Liver (tissue), 3 donors: ENCODE measurements around the gene TNFAIP6.

Experiments
- CTCF ChIP-seq: fragments of 150-350 bp; IDR thresholded peaks from 2 replicates; pipeline ENCODE4 v1.5.1; 2017; ENCODE audit warnings: improper control_type of control experiment, low read depth, low read length; ENCODE audit not compliant: missing input control
- EGR1 ChIP-seq, 2 donors: IDR thresholded peaks; 2 replicates each; pipeline ENCODE4 v1.6.1; 2016 to 2018; ENCODE audit warnings: antibody characterized with exemption in 2 of 2, low read depth in 2 of 2
- NR2F2 ChIP-seq: IDR thresholded peaks from 2 replicates; pipeline ENCODE4 v1.6.1; 2016; ENCODE audit warnings: antibody characterized with exemption
- ZBTB33 ChIP-seq: IDR thresholded peaks from 2 replicates; pipeline ENCODE4 v1.6.1; 2016; ENCODE audit warnings: antibody characterized with exemption
- donor health status: healthy.
- donor health status: healthy.

GRCh38 chr2:151325581-151326095, 31.8 kb upstream of the TNFAIP6 start:
- TF ChIP-seq CTCF (no peak), NR2F2 (no peak), ZBTB33 (no peak), EGR1 (IDR thresholded peaks at IDR 0.05; ENCODE audit: low read depth in 2 of 2) (no peak)
